HG02938 (cell line): ENCODE measurements around the gene SLC35F4.
A peak's percentile ranks its signal among the peaks of the same experiment; 100 is the strongest.

Experiments used
- ATAC-seq: cut with Tn5 transposase; IDR thresholded peaks from one replicate; pipeline ENCODE4 v1.9.1; 2021; ENCODE audit warnings: mild to moderate bottlenecking, moderate library complexity; ENCODE audit not compliant: unreplicated experiment

Gene SLC35F4

DNA sequence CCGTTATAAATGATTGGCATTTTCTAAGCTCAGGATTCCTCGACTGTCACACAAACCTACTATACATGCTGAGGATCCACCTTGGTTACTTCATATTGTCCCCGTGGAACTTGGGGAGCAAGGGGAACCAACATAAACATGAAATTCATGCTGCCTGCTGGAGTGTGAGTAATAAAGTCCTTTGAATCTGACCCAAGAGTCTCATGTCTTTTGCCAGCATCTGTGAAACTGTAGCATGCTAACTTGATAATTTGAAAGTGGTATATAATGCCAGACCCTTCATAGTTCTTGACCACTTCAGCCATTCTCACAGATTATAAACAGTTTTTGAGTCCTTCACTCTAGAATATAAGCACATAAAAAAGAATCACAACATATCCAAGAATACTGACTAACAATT, 17.1 kb downstream of the SLC35F4 start:
- ATAC-seq: no peak

GRCh38 chr14:57848353-57848752, 17.5 kb downstream of the SLC35F4 start:
- no peak for ATAC-seq

GRCh38 chr14:57847706-57848105, 18.2 kb downstream of the SLC35F4 start:
- no peak for ATAC-seq

GRCh38 chr14:57847096-57847495, 18.8 kb downstream of the SLC35F4 start:
- no peak for ATAC-seq

DNA sequence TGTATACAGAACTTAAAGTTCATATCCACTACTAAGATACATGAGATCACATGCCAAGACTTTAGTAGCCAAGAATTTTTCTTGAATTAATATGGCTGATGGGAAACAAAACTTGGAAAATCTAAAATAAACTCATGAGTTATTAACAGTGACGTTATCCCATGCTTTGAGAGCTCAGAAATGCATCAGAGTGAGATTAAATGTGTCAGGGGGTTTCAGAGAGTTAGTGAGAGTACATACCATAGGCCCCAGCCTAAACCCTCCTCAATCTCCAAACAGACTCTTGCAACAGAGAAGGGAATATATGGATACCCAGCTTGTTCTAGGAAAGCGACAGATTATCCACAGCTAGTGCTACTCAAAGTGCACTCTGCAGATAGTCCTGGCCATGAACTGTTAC, 19.3 kb downstream of the SLC35F4 start:
- no peak for ATAC-seq

GRCh38 chr14:57845802-57846531, 19.9 kb downstream of the SLC35F4 start:
- ATAC-seq: no peak

DNA sequence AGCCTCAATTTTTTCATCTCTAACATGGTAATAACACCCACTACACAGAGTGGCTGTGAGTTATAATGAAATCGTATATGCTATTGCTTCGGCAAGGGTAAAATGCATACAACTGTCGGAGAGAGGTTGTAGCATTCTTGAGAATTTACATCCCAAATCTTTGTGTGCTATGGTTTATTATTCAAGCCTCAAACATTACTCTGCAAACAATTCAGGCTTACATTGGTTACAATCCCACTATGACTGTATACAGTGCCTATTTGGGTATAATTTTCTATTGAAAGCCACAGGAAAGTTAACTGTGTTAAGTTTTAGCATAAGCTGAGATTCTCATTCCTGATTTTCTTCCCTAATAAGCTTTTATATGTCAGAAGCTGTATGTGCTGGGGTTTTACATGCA, 20.6 kb downstream of the SLC35F4 start:
- ATAC-seq: no peak

DNA sequence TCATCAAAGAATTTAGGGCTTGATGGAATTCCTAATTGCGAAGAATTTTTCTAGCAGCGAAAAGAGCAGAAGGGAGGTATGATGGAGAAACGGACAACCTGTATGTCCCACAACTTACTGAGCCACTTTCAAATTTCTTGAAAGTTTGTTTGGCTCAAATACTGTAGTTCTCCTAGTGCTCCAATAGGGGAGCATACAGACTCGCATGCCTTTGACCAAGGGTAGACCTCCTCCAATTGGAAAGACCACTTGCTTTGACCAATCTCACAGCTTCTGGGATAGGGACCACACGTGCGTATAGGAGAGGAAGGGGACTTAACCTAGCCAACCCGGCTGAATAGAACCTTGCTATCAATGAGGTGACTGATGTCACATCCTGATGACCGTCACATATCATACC, 28.6 kb downstream of the SLC35F4 start:
- ATAC-seq: no peak

DNA sequence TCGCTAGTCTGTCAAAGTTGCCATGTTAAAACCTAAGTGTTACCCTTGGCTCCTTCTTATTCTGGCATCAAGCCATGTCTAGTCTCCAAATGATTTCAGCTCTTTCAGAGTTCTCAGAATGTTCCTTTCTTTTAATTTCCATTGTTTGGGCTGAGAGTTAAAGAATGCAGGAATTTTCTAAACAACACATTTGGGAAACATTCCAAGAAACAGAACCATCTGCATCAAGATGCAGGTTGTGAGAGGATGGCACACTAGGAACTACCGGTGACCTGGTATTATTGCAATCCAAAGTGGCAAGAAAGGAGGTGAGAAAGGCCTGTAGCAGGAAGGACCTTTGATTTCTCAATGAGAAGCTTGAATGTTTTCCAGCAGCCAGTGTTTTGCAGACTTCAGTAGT, 30.1 kb downstream of the SLC35F4 start:
- no peak for ATAC-seq

DNA sequence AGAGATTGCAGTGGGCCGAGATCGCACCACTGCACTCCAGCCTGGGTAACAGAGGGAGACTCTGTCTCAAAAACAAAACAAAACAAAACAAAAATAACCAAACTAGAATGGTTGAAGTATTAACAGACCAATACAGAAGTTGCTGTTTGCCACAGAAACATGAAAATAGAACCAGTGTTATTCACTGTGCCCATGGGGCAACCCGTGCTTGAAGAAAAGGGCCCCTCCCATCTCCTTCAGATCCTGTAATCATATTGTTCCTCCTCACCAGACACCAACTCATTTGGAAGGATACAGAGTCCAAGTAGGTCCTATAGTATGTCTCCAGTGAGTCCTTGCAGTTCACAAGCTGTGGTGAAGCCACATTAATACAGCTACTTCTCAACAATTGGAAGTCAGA, 30.9 kb downstream of the SLC35F4 start:
- no peak for ATAC-seq

- ATAC-seq: no peak
Measured at GRCh38 chr14:57834001-57834598, 31.8 kb downstream of the SLC35F4 start.

GRCh38 chr14:57833323-57833722, 32.6 kb downstream of the SLC35F4 start:
- no peak for ATAC-seq

- ATAC-seq: no peak
Measured at GRCh38 chr14:57831981-57832380, 33.9 kb downstream of the SLC35F4 start.

DNA sequence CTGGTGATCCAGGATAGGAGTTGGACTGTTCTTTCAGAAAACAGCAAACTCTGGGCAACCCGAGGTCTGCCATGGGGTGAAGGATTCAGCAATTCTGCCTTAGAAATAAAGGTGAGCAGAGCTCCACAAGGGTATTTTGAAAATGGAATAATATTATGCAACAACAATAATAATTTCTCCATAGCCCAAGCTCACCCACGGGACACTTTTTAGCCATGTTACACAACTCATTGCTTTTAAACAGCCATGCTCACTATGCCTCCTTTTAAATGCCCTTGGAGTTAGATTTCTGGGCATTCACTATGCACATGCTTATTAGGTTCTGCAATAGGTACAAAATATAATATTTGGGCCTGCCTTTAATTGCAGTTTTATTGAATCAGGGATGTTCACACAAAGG, 37.2 kb downstream of the SLC35F4 start:
- no peak for ATAC-seq

DNA sequence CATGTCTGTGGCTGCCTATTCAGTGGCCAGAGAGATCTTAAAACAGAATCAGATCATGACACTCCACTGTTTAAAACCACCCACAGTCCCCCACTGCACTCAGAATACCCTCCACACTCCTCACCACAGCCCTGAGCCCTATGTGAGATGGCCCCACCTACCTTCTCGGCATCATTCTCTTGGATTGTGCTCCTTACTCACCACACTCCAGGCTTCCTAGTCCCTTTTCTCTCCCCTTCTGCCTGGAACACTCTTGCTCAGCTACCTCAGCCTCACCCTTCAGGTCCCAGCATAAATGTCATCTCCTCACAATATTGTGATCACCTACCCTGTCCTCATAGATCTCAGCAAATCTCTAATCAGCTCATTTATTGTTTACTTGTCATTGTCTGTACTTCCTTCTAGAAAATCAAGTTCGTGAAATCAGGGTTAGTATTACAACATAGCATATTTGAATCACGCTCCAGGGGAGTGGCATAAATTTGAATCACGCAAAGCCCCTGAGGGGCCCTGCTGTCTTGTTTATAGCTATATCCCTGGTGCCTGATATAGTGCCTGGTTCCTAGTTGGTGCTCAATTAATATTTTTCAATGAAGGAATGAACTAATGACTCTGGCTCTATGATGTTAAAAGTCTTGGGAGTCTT, 42.8 kb downstream of the SLC35F4 start:
- ATAC-seq: no peak

DNA sequence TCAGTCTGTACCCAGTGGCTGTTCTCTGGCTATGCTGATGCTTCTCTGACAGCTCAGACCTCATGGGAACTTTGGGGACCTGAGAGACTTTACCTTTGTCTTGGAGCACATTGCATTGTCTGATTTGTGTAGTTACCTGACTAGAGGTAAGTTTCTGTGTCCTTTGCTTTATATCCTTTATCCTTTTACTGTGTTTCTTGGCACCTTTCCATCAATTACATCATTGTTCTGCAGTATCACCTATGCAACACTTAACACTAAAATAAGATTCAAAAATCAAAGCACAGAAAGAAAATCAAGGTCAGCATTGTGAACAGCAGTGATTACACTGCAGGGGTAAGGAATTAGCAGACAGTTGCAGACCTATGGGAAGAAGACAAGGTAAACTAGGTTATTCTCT, 43.8 kb downstream of the SLC35F4 start:
- ATAC-seq: no peak

- no peak for ATAC-seq
Measured at GRCh38 chr14:57820581-57820980, 45.3 kb downstream of the SLC35F4 start.

- ATAC-seq: no peak
Measured at GRCh38 chr14:57818511-57818910, 47.4 kb downstream of the SLC35F4 start.

- ATAC-seq: peak; percentile 81
Measured at GRCh38 chr14:57816568-57817284, 49.2 kb downstream of the SLC35F4 start.

DNA sequence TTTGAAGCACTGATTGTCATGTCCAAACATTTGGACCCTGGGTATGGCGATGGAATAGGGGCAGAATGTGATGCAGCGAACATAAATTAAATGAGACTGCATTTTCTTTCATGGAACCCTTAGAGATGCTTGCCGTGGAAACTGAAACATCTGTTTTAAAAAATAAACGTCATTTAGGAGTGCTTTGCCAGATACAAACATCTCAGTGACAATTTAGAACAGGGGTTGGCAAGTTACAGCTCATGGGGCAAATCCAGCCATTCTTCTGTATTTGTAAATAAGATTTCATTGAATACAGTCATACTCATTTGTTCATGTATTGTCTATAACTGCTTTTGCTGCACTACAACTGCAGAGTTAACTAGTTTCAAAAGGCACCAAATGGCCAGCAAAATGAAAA, 51.2 kb downstream of the SLC35F4 start:
- ATAC-seq: no peak

DNA sequence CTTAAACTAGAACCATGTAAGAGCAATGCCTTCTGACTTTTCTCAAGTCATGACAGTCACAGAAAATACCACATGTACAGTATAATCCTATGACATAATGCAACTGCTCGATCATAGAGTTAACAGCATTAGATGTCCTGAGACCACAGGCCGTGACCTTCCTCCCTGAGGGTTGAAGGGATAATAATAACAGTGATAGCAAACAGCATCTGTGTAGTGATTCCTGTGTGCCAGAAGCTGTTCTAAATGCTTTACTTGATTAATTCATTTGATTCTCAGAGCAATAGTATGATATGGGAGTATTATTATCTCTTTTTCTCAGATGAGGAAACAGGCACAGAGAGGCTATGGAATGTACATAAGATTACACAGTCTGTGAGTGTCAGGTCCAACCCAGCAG, 53.2 kb downstream of the SLC35F4 start:
- ATAC-seq: no peak
